ENCODE results near the gene CFB.
"Not testable (repeated sequence)": the region's sequence is repeated elsewhere in the genome, so short reads cannot be mapped to it uniquely, and the experiment has no call there.

CFB gene

GRCh38 chr6:31915351-31915750 lies 30.5 kb upstream of the CFB start:
- no peak for DNase-seq

GRCh38 chr6:31915756-31916155 lies 30.1 kb upstream of the CFB start:
- DNase-seq, result no peak

- DNase-seq, result no peak
These were observed 27.7 kb upstream of the CFB start for GRCh38 chr6:31918069-31918720.

GRCh38 chr6:31919624-31920303 lies 26.1 kb upstream of the CFB start:
- DNase-seq, result no peak

GRCh38 chr6:31920811-31921210 lies 25.1 kb upstream of the CFB start:
- DNase-seq, result no peak

- peak in 1 of 2 donors; percentile 12 for DNase-seq
These were observed 23.0 kb upstream of the CFB start for GRCh38 chr6:31922942-31923341.

GRCh38 chr6:31927242-31927862 lies 18.5 kb upstream of the CFB start, which contains the start of gene C2:
C2 (plus strand) TSS chr6:31927717; CDS start chr6:31927753, 36 bp downstream.
- DNase-seq, result no peak

GRCh38 chr6:31927863-31928671 lies 17.8 kb upstream of the CFB start:
- DNase-seq, result no peak

- no peak for DNase-seq
These were observed 17.3 kb upstream of the CFB start for GRCh38 chr6:31928672-31928939.

- no peak for DNase-seq
These were observed 14.9 kb upstream of the CFB start for GRCh38 chr6:31930962-31931361.

GRCh38 chr6:31932137-31932536 lies 13.8 kb upstream of the CFB start:
- not testable (repeated sequence) for DNase-seq

- DNase-seq, result no peak
These were observed 12.4 kb upstream of the CFB start for GRCh38 chr6:31933537-31933936.

- DNase-seq, result no peak
These were observed 10.9 kb upstream of the CFB start for GRCh38 chr6:31935021-31935420.

GRCh38 chr6:31935823-31936222 lies 10.1 kb upstream of the CFB start:
- DNase-seq, result no peak

- no peak for DNase-seq
These were observed 5.6 kb upstream of the CFB start for GRCh38 chr6:31940256-31940664.

- DNase-seq, result no peak
These were observed 2.2 kb upstream of the CFB start for GRCh38 chr6:31943742-31944141.

GRCh38 chr6:31945154-31945506 lies 765 bp upstream of the CFB start:
- no peak for DNase-seq

GRCh38 chr6:31946370-31946885 lies 533 bp downstream of the CFB start:
- no peak for DNase-seq

GRCh38 chr6:31947070-31947675 lies 1.3 kb downstream of the CFB start:
- DNase-seq, result no peak

GRCh38 chr6:31947864-31948263 lies 2.0 kb downstream of the CFB start:
- DNase-seq, result no peak

GRCh38 chr6:31948306-31948705 lies 2.4 kb downstream of the CFB start:
- no peak for DNase-seq

- DNase-seq, result no peak
These were observed 3.0 kb downstream of the CFB start for GRCh38 chr6:31948753-31949413.
